Measurements from ENCODE around the gene ST3GAL2.
A peak's percentile ranks its signal among the peaks of the same experiment; 100 is the strongest.
"Not testable (repeated sequence)": the region's sequence is repeated elsewhere in the genome, so short reads cannot be mapped to it uniquely, and the experiment has no call there.

The ST3GAL2 gene

DNA sequence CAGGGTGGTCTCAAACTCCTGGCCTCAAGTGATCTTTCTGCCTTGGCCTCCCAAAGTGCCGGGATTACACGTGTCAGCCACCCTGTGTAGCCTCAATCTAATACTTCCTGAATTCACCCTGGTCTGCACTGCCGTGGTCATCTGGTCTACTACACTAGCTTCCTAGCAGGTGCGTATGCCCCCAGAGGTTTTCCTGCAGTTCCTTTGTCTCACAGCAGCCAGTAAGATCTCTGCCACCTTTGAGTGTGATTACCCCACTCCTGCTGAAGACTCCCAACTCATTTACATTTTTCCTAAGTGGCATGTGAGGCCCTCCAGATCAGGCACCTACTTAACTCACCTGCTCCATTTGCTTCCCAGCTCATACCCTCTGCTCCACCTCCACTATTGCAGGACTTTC is 97.3 kb downstream of the ST3GAL2 start:
- no peak for DNase-seq (ENCODE audit: low read depth)
- no peak overlapping the region for H3K4me3 ChIP-seq (ENCODE audit: low read length)
- TF ChIP-seq, protein P1, sequence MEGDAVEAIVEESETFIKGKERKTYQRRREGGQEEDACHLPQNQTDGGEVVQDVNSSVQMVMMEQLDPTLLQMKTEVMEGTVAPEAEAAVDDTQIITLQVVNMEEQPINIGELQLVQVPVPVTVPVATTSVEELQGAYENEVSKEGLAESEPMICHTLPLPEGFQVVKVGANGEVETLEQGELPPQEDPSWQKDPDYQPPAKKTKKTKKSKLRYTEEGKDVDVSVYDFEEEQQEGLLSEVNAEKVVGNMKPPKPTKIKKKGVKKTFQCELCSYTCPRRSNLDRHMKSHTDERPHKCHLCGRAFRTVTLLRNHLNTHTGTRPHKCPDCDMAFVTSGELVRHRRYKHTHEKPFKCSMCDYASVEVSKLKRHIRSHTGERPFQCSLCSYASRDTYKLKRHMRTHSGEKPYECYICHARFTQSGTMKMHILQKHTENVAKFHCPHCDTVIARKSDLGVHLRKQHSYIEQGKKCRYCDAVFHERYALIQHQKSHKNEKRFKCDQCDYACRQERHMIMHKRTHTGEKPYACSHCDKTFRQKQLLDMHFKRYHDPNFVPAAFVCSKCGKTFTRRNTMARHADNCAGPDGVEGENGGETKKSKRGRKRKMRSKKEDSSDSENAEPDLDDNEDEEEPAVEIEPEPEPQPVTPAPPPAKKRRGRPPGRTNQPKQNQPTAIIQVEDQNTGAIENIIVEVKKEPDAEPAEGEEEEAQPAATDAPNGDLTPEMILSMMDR (conservative IDR thresholded peaks at IDR 0.05; ENCODE audit: low read length) = no peak

DNA sequence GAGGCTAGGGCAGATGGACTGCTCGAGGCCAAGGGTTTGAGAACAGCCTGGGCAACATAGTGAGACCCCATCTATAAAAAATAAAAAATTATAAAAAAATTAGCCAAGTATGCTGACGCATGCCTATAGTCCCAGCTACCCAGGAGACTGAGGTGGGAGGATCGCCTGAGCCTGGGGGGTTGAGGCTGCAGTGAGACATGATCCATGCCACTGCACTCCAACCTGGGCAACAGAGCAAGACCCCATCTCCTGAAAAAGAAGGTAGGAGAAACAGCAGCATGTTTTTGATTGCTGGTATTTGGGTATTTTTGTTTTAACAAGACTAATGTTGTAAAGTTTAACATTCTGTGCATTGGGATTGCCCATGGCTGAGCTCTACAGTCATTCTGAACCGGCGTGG is 101.1 kb downstream of the ST3GAL2 start:
- H3K4me3 ChIP-seq (ENCODE audit: low read length) = no peak overlapping the region
- TF ChIP-seq, protein P1 (conservative IDR thresholded peaks at IDR 0.05; ENCODE audit: low read length) = no peak

DNA sequence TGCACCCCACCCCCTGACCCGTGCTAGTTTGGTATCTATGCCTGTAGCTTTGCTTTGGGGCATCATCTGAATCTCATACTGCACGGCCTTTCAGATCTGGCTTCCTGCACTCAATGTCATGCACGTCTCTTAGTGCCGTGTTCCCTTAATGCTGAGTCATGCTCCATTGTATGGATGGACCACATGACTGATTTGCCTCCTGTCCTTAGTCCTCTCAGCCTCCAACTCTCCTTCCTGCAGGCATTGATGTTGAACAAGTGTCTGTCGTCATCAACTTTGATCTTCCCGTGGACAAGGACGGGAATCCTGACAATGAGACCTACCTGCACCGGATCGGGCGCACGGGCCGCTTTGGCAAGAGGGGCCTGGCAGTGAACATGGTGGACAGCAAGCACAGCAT is 106.2 kb downstream of the ST3GAL2 start:
- DNase-seq (ENCODE audit: low read depth); H3K4me3 ChIP-seq (ENCODE audit: low read length): not testable (repeated sequence)

More for the DNA sequence above, 101.1 kb downstream of the ST3GAL2 start:
- DNase-seq (ENCODE audit: low read depth) = no peak

DNA sequence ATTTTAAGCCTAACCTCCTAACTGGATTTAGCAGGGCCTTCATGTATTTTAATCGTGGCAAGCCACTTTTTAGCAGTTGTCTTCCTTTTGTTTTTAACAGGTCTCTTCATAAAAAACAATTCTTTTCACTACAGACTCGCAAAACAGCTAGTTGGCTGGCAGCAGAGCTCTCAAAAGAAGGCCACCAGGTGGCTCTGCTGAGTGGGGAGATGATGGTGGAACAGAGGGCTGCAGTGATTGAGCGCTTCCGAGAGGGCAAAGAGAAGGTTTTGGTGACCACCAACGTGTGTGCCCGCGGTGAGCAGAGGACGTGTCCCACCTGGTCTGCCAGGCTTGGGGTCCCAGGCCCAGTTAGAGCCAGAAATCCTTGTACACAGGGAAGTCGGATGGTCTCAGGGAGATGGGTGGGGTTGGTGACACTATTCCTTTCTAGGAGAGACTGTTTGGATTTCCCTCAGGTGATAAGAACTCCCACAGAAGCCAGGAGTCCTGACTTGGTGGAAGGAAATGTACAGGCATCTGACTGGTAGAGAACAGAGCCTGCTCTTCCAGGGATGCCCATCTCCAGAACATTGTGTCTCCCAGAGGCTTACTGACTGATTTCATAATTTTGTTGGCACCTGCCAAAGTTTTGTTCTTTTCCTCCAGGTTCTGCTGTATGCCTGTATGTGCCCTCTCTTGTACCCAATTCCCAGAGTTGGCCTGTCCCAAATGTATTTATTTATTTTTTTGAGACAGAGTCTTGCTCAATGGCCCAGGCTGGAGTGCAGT is 107.1 kb downstream of the ST3GAL2 start:
- no peak for DNase-seq (ENCODE audit: low read depth)
- no peak overlapping the region for H3K4me3 ChIP-seq (ENCODE audit: low read length)
- TF ChIP-seq, protein P1 (conservative IDR thresholded peaks at IDR 0.05; ENCODE audit: low read length) = peak; percentile 53

DNA sequence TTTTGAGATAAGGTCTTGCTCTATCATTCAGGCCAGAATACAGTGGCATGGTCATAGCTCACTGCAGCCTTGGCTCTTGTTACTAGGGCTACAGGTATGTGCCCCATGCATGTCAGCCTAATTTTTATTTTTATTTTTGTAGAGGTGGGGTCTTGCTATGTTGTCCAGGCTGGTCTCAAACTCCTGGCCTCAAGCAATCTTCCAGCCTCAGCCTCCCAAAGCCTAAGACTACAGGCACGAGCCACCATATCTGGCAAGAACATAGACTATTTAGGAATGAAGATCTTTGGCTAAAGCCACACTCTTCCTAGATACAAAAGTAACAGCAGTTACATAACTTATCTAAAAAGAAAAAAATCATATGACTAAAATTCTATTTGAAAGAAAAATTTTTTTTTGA is 107.8 kb downstream of the ST3GAL2 start:
- H3K4me3 ChIP-seq (ENCODE audit: low read length) = no peak overlapping the region
- TF ChIP-seq, protein P1 (conservative IDR thresholded peaks at IDR 0.05; ENCODE audit: low read length) = no peak
- DNase-seq (ENCODE audit: low read depth) = no peak

All from AG10803 (cell line).